ENCODE measurements around the gene PDCD6IP. TPM values are rescaled to one million over a fixed set of nuclear protein-coding genes. Genes with fewer than 3 reads are reported as not detected.

The PDCD6IP gene
- total RNA-seq, 1 experiment from 2014 or later = 205 TPM

- CTCF ChIA-PET = no interaction called here
- no peaks in the 10 kb centered on the region for H3K9me3 ChIP-seq (ENCODE audit: control insufficient read depth, insufficient read depth, low read depth, low read length)
- DNase-seq (ENCODE audit: low read depth, low spot score) (no peak), ATAC-seq (no peak)
- TF ChIP-seq SIN3A (IDR thresholded peaks at IDR 0.05; ENCODE audit: borderline replicate concordance, insufficient read depth, low read depth, low read length) (no peak), TCF7L2 (IDR thresholded peaks at IDR 0.05; ENCODE audit: low read depth, low read length) (no peak), CTCF (IDR thresholded peaks at IDR 0.05) (no peak), POLR2AphosphoS5 (IDR thresholded peaks at IDR 0.05; ENCODE audit: low read depth, low read length) (no peak), REST (IDR thresholded peaks at IDR 0.05; ENCODE audit: insufficient read depth in 1 of 2, low read depth in 2 of 2, low read length in 1 of 2) (no peak)
- intact Hi-C loops (cut with micrococcal nuclease; ENCODE audit: unreplicated experiment) = no loop called here
- H3K4me1 ChIP-seq (ENCODE audit: control insufficient read depth, insufficient read depth, low read length) = no peaks in the 10 kb centered on the region
- no peaks in the 10 kb centered on the region for H3K36me3 ChIP-seq (ENCODE audit: control insufficient read depth, insufficient read depth, low read length)
- in situ Hi-C loops (cut with HindIII; ENCODE audit: low pct_unique_long_range_greater_than_20kb, low sequenced_read_pairs) = no loop called here
- no peak overlapping the region for H3K27ac ChIP-seq (ENCODE audit: low read length)
- POLR2A ChIA-PET = no interaction called here
- no peak overlapping the region for H3K4me3 ChIP-seq (ENCODE audit: low read depth in 2 of 2, low read length in 2 of 2)
- H3K27me3 ChIP-seq (ENCODE audit: control insufficient read depth, insufficient read depth, low read length) = no peaks in the 10 kb centered on the region
- no TSS peak for BruUV-seq (replicated peaks)
Measured at GRCh38 chr3:33898901-33899300, 100.5 kb downstream of the PDCD6IP start.

- TF ChIP-seq POLR2AphosphoS5 (IDR thresholded peaks at IDR 0.05; ENCODE audit: low read depth, low read length) (no peak), REST (IDR thresholded peaks at IDR 0.05; ENCODE audit: insufficient read depth in 1 of 2, low read depth in 2 of 2, low read length in 1 of 2) (no peak), CTCF (IDR thresholded peaks at IDR 0.05) (no peak), SIN3A (IDR thresholded peaks at IDR 0.05; ENCODE audit: borderline replicate concordance, insufficient read depth, low read depth, low read length) (no peak), TCF7L2 (IDR thresholded peaks at IDR 0.05; ENCODE audit: low read depth, low read length) (no peak)
- POLR2A ChIA-PET = no interaction called here
- Histone ChIP-seq H3K9me3 (ENCODE audit: control insufficient read depth, insufficient read depth, low read depth, low read length) (no peaks in the 10 kb centered on the region), H3K4me1 (ENCODE audit: control insufficient read depth, insufficient read depth, low read length) (no peaks in the 10 kb centered on the region), H3K36me3 (ENCODE audit: control insufficient read depth, insufficient read depth, low read length) (no peaks in the 10 kb centered on the region), H3K4me3 (ENCODE audit: low read depth in 2 of 2, low read length in 2 of 2) (no peak overlapping the region), H3K27me3 (ENCODE audit: control insufficient read depth, insufficient read depth, low read length) (no peaks in the 10 kb centered on the region), H3K27ac (ENCODE audit: low read length) (no peak overlapping the region)
- BruUV-seq (replicated peaks) = no TSS peak
- CTCF ChIA-PET = no interaction called here
- intact Hi-C loops (cut with micrococcal nuclease; ENCODE audit: unreplicated experiment) (no loop called here), in situ Hi-C loops (cut with HindIII; ENCODE audit: low pct_unique_long_range_greater_than_20kb, low sequenced_read_pairs) (no loop called here)
- ATAC-seq (no peak), DNase-seq (ENCODE audit: low read depth, low spot score) (no peak)
Measured at GRCh38 chr3:33900440-33900808, 102.0 kb downstream of the PDCD6IP start.
